ENCODE measurements around the gene SCG5. TPM values are rescaled to one million over a fixed set of nuclear protein-coding genes. Genes with fewer than 3 reads are reported as not detected.
"Not testable (repeated sequence)": the region's sequence is repeated elsewhere in the genome, so short reads cannot be mapped to it uniquely, and the experiment has no call there.

The SCG5 gene
- total RNA-seq, result 0.96 TPM
- long read RNA-seq, result 0 reads

- H3K27me3 ChIP-seq, result peaks cover 20% of the 10 kb centered on the region
- peak; percentile 72 for ATAC-seq
- intact Hi-C loops (cut with DNase I), result no loop called here
- no peak for TF ChIP-seq CTCF (IDR thresholded peaks at IDR 0.05)
- H3K9me3 ChIP-seq, result no peaks in the 10 kb centered on the region
- no peaks in the 10 kb centered on the region for H3K4me1 ChIP-seq
- no peak within 1 kb of the TSS for H3K27ac ChIP-seq
- DNase-seq, result peak; percentile 73
- no peak within 1 kb of the TSS for H3K4me3 ChIP-seq
- no peaks in the 10 kb centered on the region for H3K36me3 ChIP-seq
These were observed at the start of gene SCG5 for GRCh38 chr15:32641517-32642059. Gene SCG5, plus strand, starts transcription at chr15:32641710. Its CDS starts 1,883 bp downstream, at chr15:32643593.

- H3K36me3 ChIP-seq; H3K27ac ChIP-seq; H3K9me3 ChIP-seq; H3K4me1 ChIP-seq; ATAC-seq; DNase-seq; intact Hi-C loops (cut with DNase I); H3K4me3 ChIP-seq; H3K27me3 ChIP-seq: not testable (repeated sequence)
These were observed 48.4 kb upstream of the SCG5 start, which contains the start of gene GOLGA8N for GRCh38 chr15:32593151-32593550. Gene GOLGA8N, plus strand, starts transcription at chr15:32593456.

- ATAC-seq; H3K4me3 ChIP-seq; DNase-seq; H3K27me3 ChIP-seq; H3K36me3 ChIP-seq; H3K4me1 ChIP-seq; intact Hi-C loops (cut with DNase I); H3K9me3 ChIP-seq; H3K27ac ChIP-seq: not testable (repeated sequence)
These were observed 32.0 kb upstream of the SCG5 start for GRCh38 chr15:32609518-32609917.

- intact Hi-C loops (cut with DNase I); H3K4me1 ChIP-seq; H3K27me3 ChIP-seq; DNase-seq; H3K4me3 ChIP-seq; H3K9me3 ChIP-seq; H3K27ac ChIP-seq; H3K36me3 ChIP-seq: not testable (repeated sequence)
- peak; percentile 45 for ATAC-seq
- TF ChIP-seq CTCF (IDR thresholded peaks at IDR 0.05), result peak; percentile 39
These were observed 30.8 kb upstream of the SCG5 start for GRCh38 chr15:32610719-32611118.

GRCh38 chr15:32614712-32615050 lies 26.8 kb upstream of the SCG5 start:
- Histone ChIP-seq H3K27ac (peak overlapping the region; percentile 78), H3K4me3 (peak overlapping the region; percentile 58)
- intact Hi-C loops (cut with DNase I); H3K36me3 ChIP-seq; H3K4me1 ChIP-seq; H3K27me3 ChIP-seq; H3K9me3 ChIP-seq: not testable (repeated sequence)
- ATAC-seq (peak; percentile 77), DNase-seq (peak; percentile 68)

GRCh38 chr15:32615051-32615870 lies 26.2 kb upstream of the SCG5 start, which contains the start of gene ARHGAP11A:
Gene ARHGAP11A, plus strand, starts transcription at chr15:32615504. Its CDS starts 708 bp downstream, at chr15:32616212.
- H3K9me3 ChIP-seq; intact Hi-C loops (cut with DNase I); H3K4me1 ChIP-seq; H3K27me3 ChIP-seq; H3K36me3 ChIP-seq: not testable (repeated sequence)
- peak within 1 kb of the TSS; percentile 58 for H3K4me3 ChIP-seq
- ATAC-seq, result peak; percentile 94
- peak; percentile 83 for DNase-seq
- peak within 1 kb of the TSS; percentile 78 for H3K27ac ChIP-seq

- H3K4me1 ChIP-seq; H3K36me3 ChIP-seq; ATAC-seq; DNase-seq; H3K27ac ChIP-seq; H3K9me3 ChIP-seq; intact Hi-C loops (cut with DNase I); H3K27me3 ChIP-seq: not testable (repeated sequence)
- H3K4me3 ChIP-seq, result peak overlapping the region; percentile 58
These were observed 25.6 kb upstream of the SCG5 start for GRCh38 chr15:32615871-32616426.

- TF ChIP-seq CTCF (IDR thresholded peaks at IDR 0.05), result no peak
- Histone ChIP-seq H3K4me3 (no peak overlapping the region), H3K9me3 (no peaks in the 10 kb centered on the region), H3K27me3 (peaks cover 3% of the 10 kb centered on the region), H3K4me1 (no peaks in the 10 kb centered on the region), H3K27ac (no peak overlapping the region), H3K36me3 (no peaks in the 10 kb centered on the region)
- no peak for DNase-seq
- no peak for ATAC-seq
- intact Hi-C loops (cut with DNase I), result no loop called here
These were observed 5.1 kb upstream of the SCG5 start for GRCh38 chr15:32636410-32636809.

Measured in upper lobe of right lung (tissue), 1 donor.